Measurements from ENCODE around the gene ARL14.

The ARL14 gene

DNA sequence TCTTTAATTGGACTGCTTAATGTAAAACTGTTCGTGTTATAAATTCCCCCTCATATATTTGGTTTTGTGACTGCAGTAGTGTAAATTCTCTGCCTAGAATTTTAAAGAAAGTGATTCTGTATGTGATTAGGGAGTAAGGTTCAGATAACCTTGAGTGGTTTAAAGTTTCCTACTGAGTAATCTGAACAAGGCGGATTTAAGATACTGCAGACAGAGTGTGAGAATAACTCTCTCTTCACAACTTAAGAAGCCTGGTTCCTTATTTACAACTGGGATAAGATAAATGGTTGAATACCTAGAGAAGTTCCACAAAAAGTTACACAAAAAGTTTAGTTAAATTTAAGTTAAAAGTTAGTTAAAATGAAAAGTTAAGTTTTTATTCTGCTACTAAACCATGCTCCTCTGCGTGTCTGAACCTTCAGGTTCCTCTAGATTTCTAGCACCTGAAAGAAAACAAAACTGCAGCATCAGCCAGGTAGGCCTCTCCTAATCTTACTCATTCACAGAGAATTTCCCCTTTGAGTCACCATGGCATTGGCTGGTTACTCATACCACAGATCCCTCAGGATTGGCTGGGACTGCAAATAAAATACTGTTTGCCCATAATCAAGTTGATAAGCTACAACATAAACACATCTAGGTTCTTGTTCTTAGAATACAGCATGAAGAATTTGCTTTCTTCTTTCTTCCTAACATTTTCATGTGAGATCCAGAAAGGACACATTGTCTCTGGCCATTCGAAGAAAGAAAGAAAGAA is at the start of gene ARL14:
Gene ARL14, plus strand, starts transcription at position 614 of the 757 bp plus-strand sequence. CDS start 187 bp downstream, outside the sequence.
- DNase-seq, result no peak

DNA sequence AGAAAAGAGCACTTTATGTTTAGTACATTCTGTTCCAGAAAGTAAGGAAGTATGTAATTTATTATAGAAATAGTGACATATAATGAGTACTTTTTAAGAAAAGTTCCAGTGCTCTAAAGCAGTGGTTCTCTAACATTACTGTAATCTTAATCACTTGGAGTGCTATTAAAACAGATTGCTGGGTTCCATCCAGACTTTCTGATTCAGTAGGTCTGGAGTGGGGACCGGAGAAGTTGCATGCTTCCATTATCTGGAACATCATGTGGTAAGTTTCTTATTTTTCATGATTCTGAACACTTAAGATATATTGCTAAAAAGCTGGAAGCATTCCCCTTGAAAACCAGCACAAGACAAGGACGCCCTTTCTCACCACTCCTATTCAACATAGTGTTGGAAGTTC is 47.5 kb upstream of the ARL14 start:
- no peak for DNase-seq

- DNase-seq, result no peak
Measured at GRCh38 chr3:160633361-160634083, 43.4 kb upstream of the ARL14 start.

DNA sequence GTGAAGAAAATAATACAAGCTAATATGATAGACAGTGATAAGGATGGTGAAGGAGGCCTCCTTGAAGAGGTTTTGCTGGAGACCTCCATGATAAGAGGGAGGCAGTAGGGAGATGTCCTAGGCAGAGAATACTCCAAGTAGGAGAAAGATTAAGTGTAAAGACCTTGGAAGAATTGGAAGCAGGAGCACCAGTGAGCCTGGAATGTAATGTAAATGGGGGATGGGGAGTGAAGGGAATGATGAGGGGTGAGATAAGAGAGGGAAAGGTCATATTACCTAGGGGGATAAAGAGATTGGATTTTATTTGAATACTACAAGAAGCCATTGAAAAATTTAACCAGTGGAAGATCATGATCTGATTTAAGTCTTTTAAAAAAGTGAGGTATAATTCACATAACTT is 41.7 kb upstream of the ARL14 start:
- no peak for DNase-seq

- DNase-seq, result no peak
Measured at GRCh38 chr3:160637086-160637485, 39.9 kb upstream of the ARL14 start.

DNA sequence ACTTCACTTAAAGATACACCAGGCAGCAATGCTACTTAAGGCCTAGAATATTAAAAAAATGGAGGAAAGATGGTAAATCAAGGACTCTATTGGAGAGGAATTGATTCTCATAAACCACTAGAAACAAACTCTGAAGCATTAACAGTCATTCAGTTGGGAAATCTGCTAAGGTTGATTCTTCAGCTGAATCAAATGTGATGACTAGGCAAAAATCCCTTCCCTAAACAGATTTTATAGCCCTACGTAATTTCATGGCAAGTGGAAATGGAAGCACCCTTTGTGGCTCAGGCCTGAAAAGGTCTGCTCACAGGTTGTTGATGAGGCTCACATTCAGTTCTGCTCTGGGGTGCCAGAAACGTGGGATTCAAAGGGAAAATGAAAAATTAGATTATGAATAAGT is 38.8 kb upstream of the ARL14 start:
- no peak for DNase-seq

DNA sequence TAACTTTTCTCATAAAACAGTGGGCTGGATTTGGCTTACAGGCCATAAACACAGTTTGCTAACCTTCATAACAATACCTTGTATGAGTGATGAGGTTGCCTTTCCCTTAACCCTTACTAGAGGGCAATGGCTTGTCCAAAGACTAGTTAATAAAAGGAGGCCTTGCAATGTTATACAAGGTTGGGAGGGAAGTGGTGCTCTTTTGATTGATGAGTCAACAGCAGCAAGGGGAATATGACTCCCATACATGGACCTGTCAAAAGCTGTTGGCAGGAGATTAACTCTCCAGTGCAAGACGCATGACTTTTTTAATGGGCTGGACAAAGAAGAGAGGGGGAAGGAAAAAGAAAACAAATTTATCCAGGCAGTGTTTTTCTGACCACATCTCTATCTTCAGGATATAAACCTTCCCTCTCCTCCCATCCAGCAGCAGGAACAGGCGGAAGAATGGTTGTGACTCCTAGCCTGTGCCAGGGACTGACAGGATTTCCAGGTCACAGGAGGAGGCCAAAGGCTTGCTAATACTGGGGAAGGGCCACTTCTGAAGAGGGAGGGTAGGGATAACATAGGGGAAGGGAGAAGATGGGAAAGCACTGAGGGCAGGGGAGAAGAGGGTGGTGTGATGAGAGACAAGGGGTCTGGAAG is 35.2 kb upstream of the ARL14 start:
- DNase-seq, result no peak

- DNase-seq, result peak; percentile 24
Measured at GRCh38 chr3:160643994-160644393, 33.0 kb upstream of the ARL14 start.

GRCh38 chr3:160644491-160644890 is 32.5 kb upstream of the ARL14 start:
- DNase-seq, result no peak

DNA sequence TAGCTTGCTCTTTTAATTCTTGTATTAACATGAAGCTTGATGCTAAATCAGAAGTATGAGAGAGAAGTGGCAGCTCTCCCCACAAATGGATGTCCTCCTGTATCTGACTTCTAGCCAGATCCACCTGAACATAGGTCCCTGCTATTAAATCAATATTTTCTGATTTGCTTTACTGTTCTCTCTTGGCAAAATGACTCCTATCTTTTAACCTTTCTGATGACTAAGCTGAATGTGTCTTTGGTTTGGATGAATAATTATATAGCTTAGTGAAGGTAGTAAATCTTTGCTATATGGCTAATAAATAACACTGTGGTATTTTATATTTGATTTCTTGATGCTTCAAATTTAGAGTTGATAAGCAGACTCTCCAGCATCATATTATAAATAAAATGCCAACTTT is 28.3 kb upstream of the ARL14 start:
- no peak for DNase-seq

- no peak for DNase-seq
Measured at GRCh38 chr3:160649596-160649995, 27.4 kb upstream of the ARL14 start.

- no peak for DNase-seq
Measured at GRCh38 chr3:160653512-160653911, 23.4 kb upstream of the ARL14 start.

DNA sequence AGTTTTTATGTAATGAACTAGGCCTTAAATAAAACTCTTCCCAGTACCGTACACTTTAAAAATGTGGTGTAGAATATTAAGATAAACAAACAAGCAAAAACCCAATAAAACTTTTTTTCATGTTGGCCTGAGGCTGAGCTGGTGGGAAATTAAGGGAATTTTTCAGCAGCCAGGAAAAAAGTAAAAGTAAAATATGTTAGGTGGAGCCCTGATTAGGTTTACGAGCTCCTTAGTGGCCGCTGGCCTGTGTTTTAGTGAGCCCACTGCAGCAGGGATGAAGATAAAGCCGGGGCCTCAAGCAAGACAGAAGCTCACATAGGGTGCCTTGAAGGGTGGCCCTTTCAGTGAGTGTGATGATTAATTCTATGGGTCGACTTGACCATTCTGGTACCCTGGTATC is 16.1 kb upstream of the ARL14 start:
- DNase-seq, result no peak

GRCh38 chr3:160661660-160662059 is 15.3 kb upstream of the ARL14 start:
- no peak for DNase-seq

- DNase-seq, result no peak
Measured at GRCh38 chr3:160665231-160665630, 11.7 kb upstream of the ARL14 start.

DNA sequence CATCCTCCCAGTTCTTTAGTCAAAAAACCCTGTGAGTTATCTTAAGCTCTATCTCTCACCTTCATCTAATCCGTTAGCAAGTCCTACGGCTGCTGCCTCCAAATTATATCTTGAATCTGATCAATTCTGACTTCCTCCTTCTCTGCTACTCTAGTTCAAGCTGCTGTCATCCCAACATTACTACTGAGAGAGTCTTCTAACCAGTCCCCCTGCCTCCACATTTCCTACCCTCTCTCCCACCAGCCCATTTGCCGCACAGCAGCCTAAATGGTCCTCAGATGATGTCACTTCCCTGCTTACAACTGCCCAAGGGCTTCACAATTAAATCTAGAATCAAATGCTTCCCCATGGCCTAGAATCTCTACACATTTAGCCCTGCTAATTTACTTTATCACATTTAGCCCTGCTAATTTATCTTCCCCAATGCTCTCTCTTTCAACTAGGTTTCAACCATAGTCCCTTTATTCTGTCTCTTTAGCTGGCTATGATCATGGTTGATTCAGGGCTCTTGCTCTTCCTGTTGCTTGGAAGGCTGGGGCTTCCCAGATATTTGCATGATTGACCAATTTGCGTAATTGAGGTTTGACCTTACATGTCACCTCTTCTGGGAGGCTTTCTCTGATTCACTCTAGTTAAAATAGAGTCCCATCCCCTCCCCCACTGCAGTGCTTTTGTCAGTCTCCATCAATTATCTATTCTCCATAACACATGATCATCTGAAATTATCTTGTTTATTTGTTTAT is 11.0 kb upstream of the ARL14 start:
- DNase-seq, result peak; percentile 8

GRCh38 chr3:160667452-160667851 is 9.5 kb upstream of the ARL14 start:
- no peak for DNase-seq

DNA sequence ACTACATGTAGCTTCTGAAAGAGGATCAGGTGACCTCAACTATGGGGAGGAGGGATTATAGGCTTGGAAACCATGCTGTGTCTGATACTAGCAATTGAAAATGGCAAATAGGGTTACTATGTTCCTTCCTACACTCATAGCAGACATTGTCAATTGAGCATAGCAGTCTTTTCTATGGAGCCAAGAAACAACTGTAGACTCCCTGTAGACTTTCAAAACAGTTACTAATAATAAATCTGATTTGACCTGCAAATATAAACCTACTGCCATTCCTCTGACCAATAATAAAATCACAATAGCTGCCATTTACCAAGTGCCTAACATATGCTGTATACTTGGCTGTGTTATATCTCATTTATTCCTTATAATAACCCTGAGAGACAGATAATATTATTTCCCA is 8.5 kb upstream of the ARL14 start:
- no peak for DNase-seq

DNA sequence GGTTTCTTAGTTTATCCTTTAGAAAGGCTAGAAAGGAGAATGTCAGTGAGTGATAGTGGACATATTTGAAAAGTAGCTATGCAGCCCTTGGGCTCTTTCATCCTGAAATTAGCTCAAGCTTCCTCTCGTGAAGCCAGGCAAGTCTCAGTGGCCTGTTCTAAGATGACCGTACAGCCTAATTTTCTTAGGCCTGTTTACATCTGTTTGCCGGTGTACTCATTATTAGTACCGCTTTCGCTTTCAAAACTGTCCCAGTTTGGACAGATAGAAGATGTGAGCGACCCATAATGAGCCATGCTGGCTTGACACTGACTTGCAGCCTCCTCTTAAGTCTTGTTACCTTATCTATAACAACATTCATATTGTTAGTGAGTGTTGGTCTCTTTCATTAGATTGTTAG is 5.7 kb upstream of the ARL14 start:
- DNase-seq, result no peak

GRCh38 chr3:160671995-160672394 is 5.0 kb upstream of the ARL14 start:
- no peak for DNase-seq

- no peak for DNase-seq
Measured at GRCh38 chr3:160673188-160673587, 3.8 kb upstream of the ARL14 start.

DNA sequence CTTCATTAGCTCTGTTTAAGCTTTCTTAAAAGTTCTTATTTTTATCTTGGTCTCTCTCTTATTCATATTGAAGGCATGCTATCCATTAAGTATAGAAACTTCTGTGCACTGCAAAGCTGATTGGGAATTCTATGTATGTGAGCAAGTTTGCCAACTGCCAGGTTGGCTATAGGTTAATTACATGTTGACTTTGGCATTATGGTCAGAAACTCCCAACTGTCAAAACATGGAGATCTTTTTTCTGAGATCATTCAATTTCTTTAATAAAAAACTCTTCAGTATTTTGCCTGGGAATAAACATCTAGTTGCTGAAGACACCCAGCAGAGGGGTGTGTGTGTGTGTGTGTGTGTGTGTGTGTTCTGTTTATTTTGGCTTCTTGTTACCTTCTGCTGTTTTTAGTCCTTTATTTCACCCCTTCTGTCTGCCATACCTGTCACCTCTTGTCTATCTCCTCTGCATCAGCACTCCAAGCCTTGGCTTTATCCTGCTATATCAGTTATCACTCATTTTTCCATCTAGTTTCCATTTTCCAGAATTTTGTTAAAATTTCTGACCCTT is 1.3 kb upstream of the ARL14 start:
- DNase-seq, result no peak

DNA sequence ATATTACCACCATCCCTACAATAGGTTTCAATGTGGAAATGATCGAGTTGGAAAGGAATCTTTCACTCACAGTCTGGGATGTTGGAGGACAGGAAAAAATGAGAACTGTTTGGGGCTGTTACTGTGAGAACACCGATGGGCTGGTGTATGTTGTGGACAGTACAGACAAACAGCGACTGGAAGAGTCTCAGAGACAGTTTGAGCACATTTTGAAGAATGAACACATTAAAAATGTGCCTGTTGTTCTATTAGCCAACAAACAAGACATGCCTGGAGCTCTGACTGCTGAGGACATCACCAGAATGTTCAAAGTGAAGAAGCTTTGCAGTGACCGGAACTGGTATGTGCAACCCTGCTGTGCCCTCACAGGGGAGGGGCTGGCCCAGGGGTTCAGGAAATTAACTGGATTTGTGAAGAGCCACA is 510 bp downstream of the ARL14 start:
- DNase-seq, result no peak

Measured in activated CD4-positive, alpha-beta T cell treated with anti-CD3 and anti-CD28 coated beads, Interleukin-10, Interleukin-2, amounts not matched to agents 100 ng/mL and 50 ng/mL, durations not matched to agents 16 hours and 8 hours (primary cell).